Placental epithelial cell (primary cell): ENCODE measurements around the gene CARHSP1. TPM values are rescaled to one million over a fixed set of nuclear protein-coding genes. Genes with fewer than 3 reads are reported as not detected.

Source experiments
- total RNA-seq: library from RNA; depleted of rRNA; stranded (reverse); fragments of >200 nt; gene quantifications from 2 replicates; pipeline ENCODE4 v1.2.3, GENCODE V29; 2012

CARHSP1 gene
- total RNA-seq: 74.4 and 123 TPM in 2 replicates

DNA sequence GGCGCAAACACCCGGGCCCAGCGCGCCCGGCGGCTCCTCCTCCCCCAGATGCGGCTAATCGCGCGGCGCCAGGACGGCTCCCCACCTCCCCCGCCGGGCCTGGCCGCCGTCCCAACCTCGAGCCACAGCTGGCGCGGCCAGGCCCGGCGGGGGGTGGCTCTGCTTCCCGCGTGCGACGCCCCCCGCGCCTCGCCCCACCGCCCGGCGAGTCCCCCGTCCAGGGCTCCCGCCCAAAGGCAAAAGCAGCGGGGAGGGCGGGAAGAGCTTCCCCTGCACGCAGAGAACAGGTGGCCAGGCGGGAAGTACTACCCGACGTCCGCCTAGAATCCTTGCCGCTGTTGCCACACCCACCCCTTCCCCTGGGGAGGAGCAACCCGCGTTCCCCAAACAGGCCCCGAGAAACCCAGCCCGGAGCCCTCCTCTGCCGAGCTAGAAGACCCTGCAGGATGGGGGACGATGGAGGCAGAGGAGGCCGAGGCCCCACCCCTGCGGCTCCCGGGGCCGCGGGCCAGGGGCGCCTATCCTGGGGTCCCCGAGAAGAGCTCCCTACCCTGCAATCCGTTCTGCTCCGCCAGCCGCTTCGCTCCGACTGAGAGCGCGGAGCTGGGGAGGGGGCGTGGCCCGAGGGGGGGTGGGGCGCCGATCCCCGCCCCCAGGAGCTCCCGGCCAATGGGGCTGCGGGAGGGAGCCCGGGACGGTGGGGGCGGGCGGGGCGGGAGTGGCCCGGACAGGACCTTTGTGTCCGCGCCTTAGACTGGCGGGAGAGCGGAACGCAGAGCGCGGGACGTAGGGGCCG, at the start of gene CARHSP1:
CARHSP1 (minus strand) TSS at position 591 of the 796 bp plus-strand sequence. CDS start 9,678 bp downstream, outside the sequence.

DNA sequence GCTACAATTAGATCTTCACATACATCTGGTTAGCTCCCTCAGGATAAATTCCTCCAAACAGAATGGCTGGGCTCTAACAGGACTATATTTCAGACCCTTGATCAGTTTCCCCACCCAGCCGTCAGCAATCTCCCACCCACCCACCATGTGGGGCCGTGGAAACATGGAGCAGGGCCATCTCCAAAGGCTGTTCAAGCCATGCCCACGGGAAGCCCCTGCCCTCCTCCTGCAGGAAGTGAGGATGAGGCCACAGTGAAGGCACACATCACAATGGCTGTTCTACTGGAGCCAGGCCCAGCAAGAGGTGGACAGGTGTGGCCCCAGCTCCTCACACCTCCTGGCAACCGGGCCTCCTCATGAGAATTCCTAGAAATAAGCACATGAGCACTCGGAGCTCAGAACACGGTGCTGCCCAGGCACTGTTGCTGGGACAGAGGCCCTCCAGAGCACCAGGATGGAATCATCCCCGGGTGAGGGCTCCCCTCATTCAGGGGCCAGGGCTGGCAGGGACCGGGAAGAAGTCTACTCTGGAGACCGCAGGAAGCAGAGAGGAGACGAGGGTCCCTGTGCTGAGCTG, 13.3 kb upstream of the CARHSP1 start, which contains the start of gene LITAFD:
LITAFD (plus strand) TSS at position 311 of the 577 bp plus-strand sequence. CDS start 2,005 bp downstream, outside the sequence.

Other genes with a start within 250 kb of the CARHSP1 start
- 24.7 and 27.1 TPM in 2 replicates for gene METTL22, start 247.3 kb downstream of the CARHSP1 start, total RNA-seq
- 16.9 and 27.7 TPM in 2 replicates for gene ABAT, start 194.4 kb downstream of the CARHSP1 start, total RNA-seq
- 2.0 and 3.9 TPM in 2 replicates for gene TMEM186, start 71.4 kb downstream of the CARHSP1 start, total RNA-seq
- gene PMM2, start 71.2 kb downstream of the CARHSP1 start, total RNA-seq: 40.4 and 45.3 TPM in 2 replicates
- not detected in 2 replicates for gene LITAFD, start 13.3 kb upstream of the CARHSP1 start, total RNA-seq
- 38.5 and 49.5 TPM in 2 replicates for gene USP7, start 94.9 kb upstream of the CARHSP1 start, total RNA-seq
- gene HAPSTR1, start 222.6 kb upstream of the CARHSP1 start, total RNA-seq: 62.0 and 88.0 TPM in 2 replicates